Heart left ventricle (tissue), 13 donors: ENCODE results near the gene UBD.

Source experiments
- POLR2A ChIP-seq, 2 donors: fragments of 450-650 bp; IDR thresholded peaks; one replicate each; pipeline ENCODE4 v1.6.1; 2017; ENCODE audit warnings: antibody characterized with exemption in 2 of 2, mild to moderate bottlenecking in 2 of 2, moderate library complexity in 2 of 2
- TF ChIP-seq, protein P1 (sequence below), 12 donors: fragments of 200-600 bp; sonication (generic) in 4 of 12; IDR thresholded peaks; one replicate each; pipeline versions ENCODE4 v1.5.0 to v1.8.0; 2018 to 2022; ENCODE audit warnings: antibody characterized with exemption in 12 of 12, mild to moderate bottlenecking in 5 of 12
- donor health status: ischemic (EF 13 %, LVEDD 7.1; RV severe dilation, severe dysfunction).
- donor health status: DM: no; HTN: yes; CAD: no.
- donor health status: DM: no; HTN: no; CAD: no.
- donor health status: ischemic (EF 25% LVEDD 6.9; RV normal size, moderate dysfunction).
- donor health status: ischemic (EF 25% LVEDD 5.7; RV mildly dilated, moderate dysfunction).
- donor health status: ischemic (EF 35%, LVEDD 5.7; RV mildly dilated, moderate dysfunction).
- donor health status: nonischemic (EF 11% LVEDD 7.7; RV severe dilation, severe dysfunction).
- donor health status: DM: yes; HTN: yes; CAD: no.
- donor health status: PGD.
- donor health status: ischemic (EF 29% LVEDD 5.4; RV normal size, mild dysfunction).
- donor health status: nonischemic (EF 23%, LVEDD 6.1; RV moderate dilation, normal function).

DNA sequence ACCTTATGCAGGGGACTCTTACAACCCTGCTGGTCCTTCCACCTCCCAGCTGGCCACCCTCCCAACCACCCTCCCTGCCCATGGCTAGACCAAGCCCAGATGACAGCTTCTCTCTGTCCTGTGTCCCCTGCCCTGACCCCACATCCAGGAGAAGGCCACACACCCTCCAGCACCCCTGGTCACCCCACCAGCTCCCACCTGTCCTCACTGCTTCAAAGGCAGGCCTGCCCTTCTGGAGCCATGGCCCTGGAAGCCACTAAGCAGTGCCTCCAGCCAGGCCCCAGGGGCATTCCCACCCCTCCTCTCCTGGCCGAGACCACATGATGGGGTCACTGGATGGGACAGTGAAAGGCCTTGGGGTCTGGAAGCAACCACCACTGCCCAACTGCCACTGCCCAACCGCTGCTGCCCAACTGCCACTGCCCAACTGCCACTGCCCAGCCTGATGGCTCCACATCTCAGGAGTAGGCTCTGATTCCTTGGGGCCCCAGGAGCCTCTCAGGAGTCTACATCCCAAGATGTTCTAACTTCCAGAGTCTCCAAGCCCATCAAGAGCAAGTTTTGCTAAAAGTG, 30.5 kb downstream of the UBD start:
- TF ChIP-seq, protein P1, sequence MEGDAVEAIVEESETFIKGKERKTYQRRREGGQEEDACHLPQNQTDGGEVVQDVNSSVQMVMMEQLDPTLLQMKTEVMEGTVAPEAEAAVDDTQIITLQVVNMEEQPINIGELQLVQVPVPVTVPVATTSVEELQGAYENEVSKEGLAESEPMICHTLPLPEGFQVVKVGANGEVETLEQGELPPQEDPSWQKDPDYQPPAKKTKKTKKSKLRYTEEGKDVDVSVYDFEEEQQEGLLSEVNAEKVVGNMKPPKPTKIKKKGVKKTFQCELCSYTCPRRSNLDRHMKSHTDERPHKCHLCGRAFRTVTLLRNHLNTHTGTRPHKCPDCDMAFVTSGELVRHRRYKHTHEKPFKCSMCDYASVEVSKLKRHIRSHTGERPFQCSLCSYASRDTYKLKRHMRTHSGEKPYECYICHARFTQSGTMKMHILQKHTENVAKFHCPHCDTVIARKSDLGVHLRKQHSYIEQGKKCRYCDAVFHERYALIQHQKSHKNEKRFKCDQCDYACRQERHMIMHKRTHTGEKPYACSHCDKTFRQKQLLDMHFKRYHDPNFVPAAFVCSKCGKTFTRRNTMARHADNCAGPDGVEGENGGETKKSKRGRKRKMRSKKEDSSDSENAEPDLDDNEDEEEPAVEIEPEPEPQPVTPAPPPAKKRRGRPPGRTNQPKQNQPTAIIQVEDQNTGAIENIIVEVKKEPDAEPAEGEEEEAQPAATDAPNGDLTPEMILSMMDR (IDR thresholded peaks at IDR 0.05): no peak
- no peak for TF ChIP-seq POLR2A (IDR thresholded peaks at IDR 0.05)
